Cardiac muscle cell (in vitro differentiated cells and primary cell): ENCODE measurements around the gene MAN2C1. TPM values are rescaled to one million over a fixed set of nuclear protein-coding genes. Genes with fewer than 3 reads are reported as not detected.

Source experiments
- DNase-seq, 2 donors: peaks; one replicate each; pipeline versions ENCODE4 v3.0.0 to v3.0.0-alpha.2; 2010 to 2017; ENCODE audit warnings: low read depth in 1 of 2, low spot score in 1 of 2
- H3K27ac ChIP-seq: fragments of 200-600 bp; sonication (generic); 2 replicates; pipeline ENCODE4 v1.5.1; 2016
- H3K27me3 ChIP-seq: fragments of 200-600 bp; sonication (generic); 2 replicates; pipeline ENCODE4 v1.6.0; 2016; ENCODE audit warnings: control low read depth
- H3K36me3 ChIP-seq: fragments of 200-600 bp; sonication (generic); 2 replicates; pipeline ENCODE4 v1.5.1; 2016; ENCODE audit warnings: control low read depth
- H3K4me1 ChIP-seq: fragments of 200-600 bp; sonication (generic); 2 replicates; pipeline ENCODE4 v1.8.1; 2017; ENCODE audit warnings: low read depth, mild to moderate bottlenecking, mixed run types
- H3K4me3 ChIP-seq: fragments of 200-600 bp; sonication (generic); 2 replicates; pipeline ENCODE4 v1.5.1; 2016; ENCODE audit warnings: mild to moderate bottlenecking
- H3K9me3 ChIP-seq: fragments of 200-600 bp; sonication (generic); 2 replicates; pipeline ENCODE4 v1.5.1; 2017; ENCODE audit warnings: low read depth, mild to moderate bottlenecking, control low read depth
- CTCF ChIP-seq: IDR thresholded peaks from 2 replicates; pipeline ENCODE4 v1.5.1; 2012; ENCODE audit warnings: low read depth, mild to moderate bottlenecking, low read length
- polyA plus RNA-seq: library from polyadenylated mRNA; unstranded; fragments of >200 nt; fragmentation: Nextera tagmentation; extraction: Ambion mirVana; gene quantifications from 2 replicates; pipeline ENCODE4 v1.2.1, GENCODE V29; 2016
- total RNA-seq: library from RNA; depleted of rRNA; stranded (reverse); fragments of >200 nt; gene quantifications from 2 replicates; pipeline ENCODE4 v1.2.3, GENCODE V29; 2016

The MAN2C1 gene
- total and polyA plus RNA-seq, 2 experiments from 2014 or later: 157 to 244 TPM

DNA sequence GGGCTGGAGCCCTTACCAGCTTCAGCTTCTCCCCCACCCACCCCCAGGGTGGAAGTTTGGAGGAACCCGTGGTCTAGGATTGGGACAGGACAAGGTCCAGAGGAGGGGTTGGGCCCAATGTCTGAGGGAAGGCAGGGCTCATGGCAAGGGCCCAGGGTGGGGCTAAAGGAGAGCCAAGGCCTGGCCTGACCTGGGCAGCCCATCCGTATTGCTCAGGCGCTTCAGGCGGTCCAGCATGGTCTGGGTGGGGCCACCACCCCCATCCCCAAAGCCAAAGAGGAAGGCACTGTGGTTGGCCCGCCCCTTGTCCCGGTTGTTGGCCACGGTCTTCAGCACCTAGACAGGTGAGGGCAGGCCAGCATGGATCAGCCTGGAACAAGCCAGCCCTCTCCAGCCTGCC, 7.6 kb downstream of the MAN2C1 start:
- Histone ChIP-seq H3K4me1 (no peaks in the 10 kb centered on the region), H3K9me3 (no peaks in the 10 kb centered on the region), H3K27me3 (no peaks in the 10 kb centered on the region), H3K36me3 (peaks cover 17% of the 10 kb centered on the region), H3K4me3 (no peak overlapping the region), H3K27ac (no peak overlapping the region)
- no peak for DNase-seq
- TF ChIP-seq CTCF: no peak

GRCh38 chr15:75360391-75360790, 8.0 kb downstream of the MAN2C1 start:
- Histone ChIP-seq H3K27me3 (no peaks in the 10 kb centered on the region), H3K9me3 (no peaks in the 10 kb centered on the region), H3K4me1 (no peaks in the 10 kb centered on the region), H3K27ac (no peak overlapping the region), H3K4me3 (no peak overlapping the region), H3K36me3 (peaks cover 16% of the 10 kb centered on the region)
- TF ChIP-seq CTCF: no peak
- DNase-seq: no peak

GRCh38 chr15:75359537-75360250, 8.7 kb downstream of the MAN2C1 start:
- Histone ChIP-seq H3K27ac (no peak overlapping the region), H3K27me3 (no peaks in the 10 kb centered on the region), H3K4me3 (no peak overlapping the region), H3K9me3 (no peaks in the 10 kb centered on the region), H3K36me3 (peaks cover 9% of the 10 kb centered on the region), H3K4me1 (no peaks in the 10 kb centered on the region)
- DNase-seq: no peak
- TF ChIP-seq CTCF: no peak

GRCh38 chr15:75358771-75359536, 9.5 kb downstream of the MAN2C1 start:
- Histone ChIP-seq H3K27ac (no peak overlapping the region), H3K36me3 (peaks cover 7% of the 10 kb centered on the region), H3K27me3 (no peaks in the 10 kb centered on the region), H3K4me1 (no peaks in the 10 kb centered on the region), H3K4me3 (no peak overlapping the region), H3K9me3 (no peaks in the 10 kb centered on the region)
- no peak for DNase-seq
- no peak for TF ChIP-seq CTCF

DNA sequence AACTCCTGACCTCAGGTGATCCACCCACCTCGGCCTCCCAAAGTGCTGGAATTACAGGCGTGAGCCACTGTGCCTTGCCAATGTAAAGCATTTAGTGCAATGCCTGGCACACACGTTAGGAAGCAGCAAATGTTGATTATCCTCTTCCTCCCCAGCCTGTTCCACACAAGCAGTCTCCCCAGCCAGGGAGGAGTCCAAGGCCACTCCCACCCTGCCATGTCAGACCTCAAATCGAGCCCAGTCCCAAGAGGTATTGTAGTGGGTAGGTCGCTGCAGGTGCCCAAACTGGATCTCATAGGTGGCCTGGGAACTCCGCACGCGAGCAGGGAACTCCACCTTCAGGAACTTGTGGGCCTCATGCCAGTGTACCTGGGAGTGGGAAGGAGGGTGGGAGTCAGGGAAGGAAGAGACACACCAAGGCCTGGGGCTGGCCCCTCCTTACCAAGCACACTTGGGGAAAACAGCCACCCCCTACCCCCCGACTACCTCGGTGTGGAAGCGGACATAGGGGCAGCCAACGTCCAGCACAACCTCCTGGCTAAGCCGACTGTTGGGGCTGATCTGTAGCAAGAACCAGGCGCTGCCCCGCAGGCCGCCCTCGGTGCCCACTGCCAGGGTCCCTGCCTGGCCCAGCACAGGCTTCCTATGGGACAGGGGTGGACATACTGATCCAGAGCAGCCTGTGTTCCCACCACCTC, 10.3 kb downstream of the MAN2C1 start:
- DNase-seq: no peak
- Histone ChIP-seq H3K4me3 (no peak overlapping the region), H3K36me3 (peaks cover 7% of the 10 kb centered on the region), H3K9me3 (no peaks in the 10 kb centered on the region), H3K27me3 (no peaks in the 10 kb centered on the region), H3K27ac (no peak overlapping the region), H3K4me1 (no peaks in the 10 kb centered on the region)
- TF ChIP-seq CTCF: no peak
